Chondrocyte (in vitro differentiated cells): ENCODE measurements around the gene RUNX1. TPM values are rescaled to one million over a fixed set of nuclear protein-coding genes. Genes with fewer than 3 reads are reported as not detected.

Experiments used
- DNase-seq: peaks from one replicate; pipeline ENCODE4 v3.0.0; 2021; ENCODE audit warnings: mixed read lengths, low spot score
- H3K27ac Mint-ChIP-seq: one replicate; pipeline ENCODE4 v1.8.0; 2021; ENCODE audit warnings: mild to moderate bottlenecking, moderate library complexity, mixed read lengths; ENCODE audit not compliant: unreplicated experiment
- H3K27me3 Mint-ChIP-seq: 2 replicates; pipeline ENCODE4 v1.8.0; 2021; ENCODE audit warnings: low read depth, mixed read lengths
- H3K36me3 Mint-ChIP-seq: 2 replicates; pipeline ENCODE4 v1.8.0; 2021; ENCODE audit warnings: low read depth, mixed read lengths
- H3K4me1 Mint-ChIP-seq: 2 replicates; pipeline ENCODE4 v1.8.0; 2021; ENCODE audit warnings: low read depth, mild to moderate bottlenecking, mixed read lengths
- H3K4me3 Mint-ChIP-seq: one replicate; pipeline ENCODE4 v1.8.0; 2021; ENCODE audit warnings: mild to moderate bottlenecking, moderate library complexity, mixed read lengths; ENCODE audit not compliant: unreplicated experiment
- H3K9me3 Mint-ChIP-seq: 2 replicates; pipeline ENCODE4 v1.8.0; 2021; ENCODE audit warnings: low read depth, mixed read lengths
- CTCF ChIP-seq: fragments of 200-600 bp; sonication (generic); IDR thresholded peaks from 2 replicates; pipeline ENCODE4 v1.5.0; 2021; ENCODE audit warnings: antibody characterized with exemption, mild to moderate bottlenecking, moderate library complexity
- total RNA-seq: library from RNA; stranded (reverse); gene quantifications from 3 replicates; pipeline ENCODE4 v1.2.1, GENCODE V29; 2021

RUNX1 gene
- total RNA-seq, 1 donor from 2014 or later = 37.9 TPM

GRCh38 chr21:34795548-34796180, 253.4 kb downstream of the RUNX1 start:
- Mint-ChIP-seq H3K4me3 (no peak overlapping the region), H3K4me1 (peaks cover 33% of the 10 kb centered on the region), H3K27ac (peak overlapping the region; percentile 69), H3K9me3 (no peaks in the 10 kb centered on the region), H3K27me3 (no peaks in the 10 kb centered on the region), H3K36me3 (peaks cover 32% of the 10 kb centered on the region)
- no peak for DNase-seq
- no peak for TF ChIP-seq CTCF

GRCh38 chr21:34795175-34795547, 253.9 kb downstream of the RUNX1 start:
- Mint-ChIP-seq H3K36me3 (peaks cover 32% of the 10 kb centered on the region), H3K4me1 (peaks cover 28% of the 10 kb centered on the region), H3K4me3 (no peak overlapping the region), H3K27ac (peak overlapping the region; percentile 69), H3K27me3 (no peaks in the 10 kb centered on the region), H3K9me3 (no peaks in the 10 kb centered on the region)
- no peak for DNase-seq
- peak; percentile 47 for TF ChIP-seq CTCF

- Mint-ChIP-seq H3K4me1 (peaks cover 25% of the 10 kb centered on the region), H3K9me3 (no peaks in the 10 kb centered on the region), H3K4me3 (no peak overlapping the region), H3K27me3 (no peaks in the 10 kb centered on the region), H3K27ac (peak overlapping the region; percentile 55), H3K36me3 (peaks cover 32% of the 10 kb centered on the region)
- TF ChIP-seq CTCF = no peak
- DNase-seq = no peak
These were observed 254.4 kb downstream of the RUNX1 start for GRCh38 chr21:34794686-34795085.

GRCh38 chr21:34793471-34793870, 255.6 kb downstream of the RUNX1 start:
- TF ChIP-seq CTCF = no peak
- H3K27me3 Mint-ChIP-seq = no peaks in the 10 kb centered on the region
- DNase-seq = no peak
- no peaks in the 10 kb centered on the region for H3K9me3 Mint-ChIP-seq
- H3K27ac Mint-ChIP-seq = no peak overlapping the region
- H3K4me3 Mint-ChIP-seq = no peak overlapping the region
- peaks cover 28% of the 10 kb centered on the region for H3K36me3 Mint-ChIP-seq
- peaks cover 25% of the 10 kb centered on the region for H3K4me1 Mint-ChIP-seq

GRCh38 chr21:34792504-34793089, 256.5 kb downstream of the RUNX1 start:
- TF ChIP-seq CTCF = no peak
- H3K36me3 Mint-ChIP-seq = peaks cover 23% of the 10 kb centered on the region
- H3K9me3 Mint-ChIP-seq = no peaks in the 10 kb centered on the region
- no peak overlapping the region for H3K4me3 Mint-ChIP-seq
- H3K27ac Mint-ChIP-seq = peak overlapping the region; percentile 45
- H3K27me3 Mint-ChIP-seq = no peaks in the 10 kb centered on the region
- peaks cover 21% of the 10 kb centered on the region for H3K4me1 Mint-ChIP-seq
- DNase-seq = no peak
